ENCODE results near the gene REL.

REL gene

GRCh38 chr2:60962528-60962927 is 81.2 kb downstream of the REL start:
- DNase-seq (ENCODE audit: low read depth): no peak
- no peak overlapping the region for H3K4me3 ChIP-seq (ENCODE audit: low read length)
- TF ChIP-seq CTCF (conservative IDR thresholded peaks at IDR 0.05; ENCODE audit: low read depth, low read length): no peak

DNA sequence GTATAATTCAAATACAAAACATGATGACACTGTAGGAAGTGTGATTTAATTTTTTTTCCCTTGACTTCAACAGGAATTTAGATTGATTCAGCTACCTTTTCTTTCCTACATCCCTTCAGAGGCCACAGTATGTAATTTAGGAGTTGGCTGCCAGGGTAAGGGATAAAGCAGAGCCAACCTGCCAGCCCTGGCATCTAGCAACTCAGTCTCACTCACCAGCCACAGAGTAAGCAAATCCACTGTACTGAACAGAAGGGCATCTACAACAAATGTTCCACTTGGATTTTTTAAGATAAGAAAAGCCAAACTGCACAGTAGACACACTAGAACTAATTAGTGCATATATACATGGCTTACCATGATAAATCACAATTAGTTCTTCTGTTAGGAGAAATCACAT is 81.8 kb downstream of the REL start:
- no peak for TF ChIP-seq CTCF (conservative IDR thresholded peaks at IDR 0.05; ENCODE audit: low read depth, low read length)
- DNase-seq (ENCODE audit: low read depth): no peak
- no peak overlapping the region for H3K4me3 ChIP-seq (ENCODE audit: low read length)

DNA sequence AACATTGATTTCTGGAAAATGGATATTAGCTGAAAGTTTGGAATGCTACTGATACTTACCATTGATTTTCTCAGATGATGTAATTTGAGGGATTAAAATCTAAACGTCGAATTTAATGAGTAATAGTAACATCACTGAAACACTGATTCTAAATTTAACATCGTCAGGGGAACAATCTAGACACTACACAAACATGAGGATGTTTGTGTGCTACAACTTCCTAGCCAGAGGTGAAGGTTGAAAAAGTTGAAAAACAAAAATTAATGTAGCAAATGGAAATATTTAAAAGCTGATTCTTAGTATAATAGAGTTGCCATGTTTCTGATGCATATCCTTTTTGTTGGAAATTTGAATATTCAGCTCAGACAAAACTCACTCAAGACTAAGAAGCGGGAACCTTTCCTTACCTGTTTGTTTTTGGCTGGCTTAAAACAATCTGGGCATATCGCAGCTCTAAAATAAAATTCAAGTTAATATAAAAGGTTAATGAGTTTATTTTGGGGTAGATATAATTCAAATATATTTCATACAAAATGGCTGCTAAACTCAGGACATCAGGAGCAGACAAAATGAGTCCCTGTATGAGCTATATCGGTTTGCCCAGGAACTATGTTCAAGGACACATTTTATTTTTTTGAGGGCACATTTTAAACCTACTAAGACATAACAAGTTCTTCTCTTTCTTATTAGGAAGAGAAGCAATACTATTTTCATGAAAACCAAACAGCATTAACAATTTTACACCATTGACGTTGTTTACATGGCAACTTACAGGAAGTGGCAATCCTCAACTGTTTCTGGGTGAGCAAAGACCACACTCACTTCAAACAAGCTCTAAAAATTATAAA is 83.5 kb downstream of the REL start:
- no peak for DNase-seq (ENCODE audit: low read depth)
- H3K4me3 ChIP-seq (ENCODE audit: low read length): no peak overlapping the region
- TF ChIP-seq CTCF (conservative IDR thresholded peaks at IDR 0.05; ENCODE audit: low read depth, low read length): no peak

- no peak for DNase-seq (ENCODE audit: low read depth)
- H3K4me3 ChIP-seq (ENCODE audit: low read length): no peak overlapping the region
- TF ChIP-seq CTCF (conservative IDR thresholded peaks at IDR 0.05; ENCODE audit: low read depth, low read length): no peak
These were observed 84.1 kb downstream of the REL start for GRCh38 chr2:60965499-60965785.

DNA sequence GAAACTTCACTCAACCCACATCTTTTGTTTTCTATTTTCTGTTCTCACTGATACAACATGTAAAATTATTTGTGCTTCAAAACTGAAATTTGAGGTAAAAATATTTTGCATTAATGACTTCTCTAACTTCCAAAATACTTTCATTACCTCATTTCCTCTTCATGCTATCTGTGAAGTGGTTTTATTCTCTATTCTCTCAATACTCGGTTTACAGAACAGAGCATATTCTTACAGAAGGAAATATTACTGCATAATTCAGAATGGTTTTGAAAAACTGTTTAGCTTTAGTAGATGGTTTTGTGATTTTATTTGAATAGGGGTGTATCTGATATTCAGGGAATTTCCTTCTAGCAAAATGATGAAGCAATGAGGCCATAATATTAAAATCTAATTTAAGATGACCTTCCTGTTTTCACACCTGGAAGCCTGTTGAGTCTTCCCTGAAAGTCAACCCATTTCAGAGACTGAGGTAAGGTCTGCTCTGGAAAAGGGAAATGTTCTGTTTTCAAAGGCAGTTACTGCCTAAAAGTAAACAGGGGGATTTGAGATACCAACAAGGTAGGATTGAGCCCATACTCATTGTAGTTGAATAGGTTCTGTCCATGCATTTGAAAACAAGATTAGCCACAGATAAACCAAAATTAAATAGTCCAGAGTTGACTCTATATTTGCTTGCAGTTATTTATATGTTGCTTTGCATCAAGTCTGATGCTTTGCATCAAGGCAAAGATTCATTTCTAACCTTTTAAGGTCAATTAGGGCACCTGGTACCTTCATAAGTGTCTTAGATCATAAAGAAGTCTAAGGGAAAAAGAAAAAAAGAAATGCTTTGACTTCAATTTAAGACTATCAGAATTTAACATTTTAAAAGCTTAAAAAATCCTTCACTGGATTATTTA is 85.4 kb downstream of the REL start:
- no peak for TF ChIP-seq CTCF (conservative IDR thresholded peaks at IDR 0.05; ENCODE audit: low read depth, low read length)
- H3K4me3 ChIP-seq (ENCODE audit: low read length): no peak overlapping the region
- no peak for DNase-seq (ENCODE audit: low read depth)

GRCh38 chr2:60972889-60973656 is 91.7 kb downstream of the REL start:
- no peak for DNase-seq (ENCODE audit: low read depth)

More at GRCh38 chr2:60972889-60973656, 91.7 kb downstream of the REL start:
- H3K4me3 ChIP-seq (ENCODE audit: low read length): no peak overlapping the region
- no peak for TF ChIP-seq CTCF (conservative IDR thresholded peaks at IDR 0.05; ENCODE audit: low read depth, low read length)
